Epithelial cell of esophagus (primary cell): ENCODE results near the gene TUBB2A.

Source experiments
- DNase-seq: peaks from one replicate; pipeline ENCODE4 v3.0.0; 2010; ENCODE audit warnings: low read depth
- H3K4me3 ChIP-seq: 2 replicates; pipeline ENCODE4 v1.5.1; 2011; ENCODE audit warnings: mild to moderate bottlenecking, low read length, control low read depth
- TF ChIP-seq, protein P1 (sequence below): IDR thresholded peaks from 2 replicates; pipeline ENCODE4 v1.5.1; 2011; ENCODE audit warnings: low read depth, mild to moderate bottlenecking, low read length, control low read depth, inconsistent platforms; ENCODE audit not compliant: insufficient read depth; ENCODE audit errors: missing control alignments

TUBB2A gene

DNA sequence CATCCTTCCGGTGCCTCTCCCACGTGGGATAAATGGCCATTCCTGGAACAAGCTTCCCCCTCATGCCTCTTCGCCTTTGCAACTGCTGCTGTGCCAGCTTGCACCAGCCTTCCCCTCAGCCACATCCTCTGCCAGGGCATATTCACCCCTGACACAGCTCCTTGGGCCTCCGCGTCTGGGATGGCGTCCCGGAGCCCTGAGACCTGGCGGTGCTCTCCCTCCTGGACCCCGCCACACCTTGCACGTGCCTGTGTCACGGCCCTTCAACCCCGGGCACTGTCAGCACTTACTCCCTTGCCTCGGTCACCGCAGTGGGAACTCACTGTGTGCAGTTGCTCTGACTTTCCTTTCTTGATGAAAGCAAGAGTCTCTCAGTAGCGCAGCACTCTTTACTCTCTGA, 25.6 kb downstream of the TUBB2A start:
- DNase-seq, result no peak
- TF ChIP-seq, protein P1, sequence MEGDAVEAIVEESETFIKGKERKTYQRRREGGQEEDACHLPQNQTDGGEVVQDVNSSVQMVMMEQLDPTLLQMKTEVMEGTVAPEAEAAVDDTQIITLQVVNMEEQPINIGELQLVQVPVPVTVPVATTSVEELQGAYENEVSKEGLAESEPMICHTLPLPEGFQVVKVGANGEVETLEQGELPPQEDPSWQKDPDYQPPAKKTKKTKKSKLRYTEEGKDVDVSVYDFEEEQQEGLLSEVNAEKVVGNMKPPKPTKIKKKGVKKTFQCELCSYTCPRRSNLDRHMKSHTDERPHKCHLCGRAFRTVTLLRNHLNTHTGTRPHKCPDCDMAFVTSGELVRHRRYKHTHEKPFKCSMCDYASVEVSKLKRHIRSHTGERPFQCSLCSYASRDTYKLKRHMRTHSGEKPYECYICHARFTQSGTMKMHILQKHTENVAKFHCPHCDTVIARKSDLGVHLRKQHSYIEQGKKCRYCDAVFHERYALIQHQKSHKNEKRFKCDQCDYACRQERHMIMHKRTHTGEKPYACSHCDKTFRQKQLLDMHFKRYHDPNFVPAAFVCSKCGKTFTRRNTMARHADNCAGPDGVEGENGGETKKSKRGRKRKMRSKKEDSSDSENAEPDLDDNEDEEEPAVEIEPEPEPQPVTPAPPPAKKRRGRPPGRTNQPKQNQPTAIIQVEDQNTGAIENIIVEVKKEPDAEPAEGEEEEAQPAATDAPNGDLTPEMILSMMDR, result no peak
- H3K4me3 ChIP-seq, result no peak overlapping the region

DNA sequence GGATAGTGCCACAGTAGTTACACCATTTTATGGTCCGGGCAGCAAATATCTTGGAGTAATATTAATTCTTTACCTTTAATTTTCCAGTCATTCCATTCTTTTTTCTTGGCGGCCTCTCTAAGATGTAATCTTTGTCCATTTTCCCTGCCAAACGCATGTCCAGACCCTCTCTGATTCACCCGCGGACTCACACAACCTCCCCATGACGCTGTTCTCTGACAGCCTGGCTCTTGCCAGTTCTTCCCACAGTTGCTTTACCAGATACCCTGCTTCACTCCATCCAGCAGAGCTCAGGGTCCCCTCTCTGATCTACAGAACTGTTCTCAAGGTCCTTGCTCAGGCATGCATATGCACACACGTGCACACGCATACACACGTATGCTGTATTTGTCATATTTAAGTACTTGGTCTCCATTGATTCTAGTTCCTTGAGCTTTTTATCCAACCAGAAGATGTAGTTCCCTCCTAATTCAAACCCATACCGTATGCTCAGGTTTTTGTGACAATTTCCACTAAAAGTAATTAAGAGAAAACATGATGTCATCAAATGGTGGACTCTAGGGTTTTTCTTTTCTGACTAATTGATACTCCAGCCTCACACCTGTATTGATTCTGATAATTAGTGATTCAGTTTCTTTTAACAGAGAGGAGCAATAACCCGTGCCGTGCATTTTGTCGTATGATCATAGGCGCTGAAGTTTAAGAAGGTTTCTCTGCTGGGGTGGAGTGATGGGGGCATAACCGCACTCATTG, 28.8 kb downstream of the TUBB2A start:
- no peak for DNase-seq
- H3K4me3 ChIP-seq, result no peak overlapping the region
- TF ChIP-seq, protein P1, result no peak

DNA sequence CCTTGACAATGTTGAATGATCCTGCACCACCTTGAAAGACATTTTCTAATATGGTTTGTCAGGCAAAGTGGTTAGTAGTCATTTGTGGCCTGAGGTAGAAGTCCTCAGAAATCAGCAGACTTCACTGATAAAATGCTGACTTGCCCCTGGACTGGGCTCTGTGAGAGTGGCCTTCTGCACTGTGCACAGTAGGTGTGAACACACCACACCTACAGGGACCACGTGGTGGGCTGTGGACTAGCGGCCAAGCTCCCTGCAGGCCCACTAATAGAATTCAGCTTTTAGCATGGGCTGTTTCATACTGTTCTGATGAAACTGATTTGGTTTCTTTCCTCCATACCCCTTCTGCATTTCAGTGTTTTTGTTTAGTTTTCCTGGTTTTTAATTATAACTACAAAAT, 31.5 kb downstream of the TUBB2A start:
- H3K4me3 ChIP-seq, result no peak overlapping the region
- no peak for DNase-seq
- TF ChIP-seq, protein P1, result no peak

DNA sequence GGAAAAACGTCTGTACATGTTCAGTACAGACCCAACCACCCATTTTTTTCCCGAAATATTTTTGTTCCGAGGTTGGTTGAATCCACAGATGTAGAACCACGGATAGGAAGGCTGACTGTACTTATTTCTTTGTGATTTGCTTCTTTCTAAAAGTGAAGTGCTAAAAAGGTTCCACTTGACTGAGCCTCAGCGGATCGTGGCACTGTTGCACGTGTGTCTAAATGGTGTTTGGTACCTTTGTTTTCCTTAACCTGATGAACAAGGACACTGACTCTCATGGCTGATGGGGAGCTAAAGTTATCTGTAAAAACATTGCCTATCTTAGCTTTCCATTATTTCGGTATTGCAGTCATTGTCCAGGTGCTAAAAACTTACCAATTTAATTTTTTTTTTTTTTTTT, 32.7 kb downstream of the TUBB2A start:
- TF ChIP-seq, protein P1, result no peak
- no peak for DNase-seq
- no peak overlapping the region for H3K4me3 ChIP-seq

DNA sequence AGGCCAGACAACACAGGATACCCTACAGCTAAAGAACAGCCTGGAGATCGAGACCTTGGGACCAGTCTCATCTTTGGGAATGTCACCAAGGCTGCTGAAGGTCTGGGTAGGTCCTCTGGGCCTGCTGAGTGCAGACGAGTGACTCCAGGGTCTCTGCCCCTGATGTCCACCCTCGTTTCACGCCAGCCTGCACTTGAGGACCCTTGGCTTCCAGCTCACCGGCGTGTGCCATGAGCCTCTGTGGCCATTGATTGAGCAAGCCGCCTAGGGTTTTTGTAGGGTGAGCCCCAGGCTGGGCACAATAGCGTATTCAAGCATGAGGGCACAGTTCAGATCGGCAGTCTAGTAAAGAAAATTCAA, 34.5 kb downstream of the TUBB2A start:
- no peak for DNase-seq
- H3K4me3 ChIP-seq, result no peak overlapping the region
- TF ChIP-seq, protein P1, result no peak

DNA sequence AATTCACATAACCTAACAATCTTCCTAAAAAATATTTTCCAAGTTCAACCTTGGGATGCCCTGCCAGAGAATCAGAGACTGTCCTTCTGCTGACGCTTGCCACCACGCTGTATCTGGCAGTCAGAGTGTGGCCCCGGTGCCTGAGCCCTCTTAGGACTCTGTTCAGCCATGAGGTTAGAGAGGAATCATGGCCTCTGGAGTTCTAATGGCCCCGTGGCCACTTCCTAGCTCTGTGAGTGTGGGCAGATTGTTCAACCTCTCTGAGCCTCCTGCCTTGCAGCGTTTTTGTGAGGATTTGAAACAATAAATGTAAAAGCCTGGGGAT, 36.6 kb downstream of the TUBB2A start:
- H3K4me3 ChIP-seq, result no peak overlapping the region
- TF ChIP-seq, protein P1, result no peak
- DNase-seq, result no peak

DNA sequence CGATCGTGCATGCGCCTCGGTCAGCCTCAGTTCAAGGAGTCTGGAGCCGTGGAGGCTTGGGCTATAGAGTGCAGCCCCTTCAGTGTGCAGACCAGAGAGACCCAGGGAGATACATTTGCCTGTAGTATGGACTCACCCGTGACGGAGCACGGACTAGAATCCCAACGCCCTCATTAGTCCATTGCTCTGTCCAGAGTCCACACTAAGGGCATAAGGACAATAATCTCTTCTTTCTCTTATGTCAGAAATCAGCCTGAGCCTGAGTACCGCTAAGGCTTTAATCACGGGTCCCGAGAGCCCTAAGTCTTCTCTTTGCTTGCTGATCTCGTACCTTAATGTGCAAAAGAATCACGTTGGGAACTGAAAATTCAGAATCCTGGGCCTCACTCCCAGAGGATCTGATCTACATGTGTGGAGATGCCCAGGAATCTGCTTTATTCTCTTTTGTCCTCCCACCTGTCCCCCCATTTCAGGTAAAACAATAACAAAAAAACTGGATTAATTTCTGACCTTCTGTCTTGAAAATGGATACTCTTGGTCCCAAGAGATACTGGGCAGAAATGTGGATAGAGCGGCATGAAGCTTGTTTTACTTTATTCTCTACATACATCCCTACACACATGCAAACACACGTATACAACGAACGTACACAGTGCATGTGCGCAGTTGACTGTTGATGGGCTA, 38.2 kb downstream of the TUBB2A start:
- H3K4me3 ChIP-seq, result peak overlapping the region; percentile 80
- peak; percentile 16 for DNase-seq
- TF ChIP-seq, protein P1, result no peak
